NCI-H2107 (cell line): Measurements from ENCODE around the gene C3orf80.
"Not testable (repeated sequence)": the region's sequence is repeated elsewhere in the genome, so short reads cannot be mapped to it uniquely, and the experiment has no call there.

Source experiments
- DNase-seq: peaks from one replicate; lab custom pipeline; 2025; lab: John Stamatoyannopoulos, UW

The C3orf80 gene

DNA sequence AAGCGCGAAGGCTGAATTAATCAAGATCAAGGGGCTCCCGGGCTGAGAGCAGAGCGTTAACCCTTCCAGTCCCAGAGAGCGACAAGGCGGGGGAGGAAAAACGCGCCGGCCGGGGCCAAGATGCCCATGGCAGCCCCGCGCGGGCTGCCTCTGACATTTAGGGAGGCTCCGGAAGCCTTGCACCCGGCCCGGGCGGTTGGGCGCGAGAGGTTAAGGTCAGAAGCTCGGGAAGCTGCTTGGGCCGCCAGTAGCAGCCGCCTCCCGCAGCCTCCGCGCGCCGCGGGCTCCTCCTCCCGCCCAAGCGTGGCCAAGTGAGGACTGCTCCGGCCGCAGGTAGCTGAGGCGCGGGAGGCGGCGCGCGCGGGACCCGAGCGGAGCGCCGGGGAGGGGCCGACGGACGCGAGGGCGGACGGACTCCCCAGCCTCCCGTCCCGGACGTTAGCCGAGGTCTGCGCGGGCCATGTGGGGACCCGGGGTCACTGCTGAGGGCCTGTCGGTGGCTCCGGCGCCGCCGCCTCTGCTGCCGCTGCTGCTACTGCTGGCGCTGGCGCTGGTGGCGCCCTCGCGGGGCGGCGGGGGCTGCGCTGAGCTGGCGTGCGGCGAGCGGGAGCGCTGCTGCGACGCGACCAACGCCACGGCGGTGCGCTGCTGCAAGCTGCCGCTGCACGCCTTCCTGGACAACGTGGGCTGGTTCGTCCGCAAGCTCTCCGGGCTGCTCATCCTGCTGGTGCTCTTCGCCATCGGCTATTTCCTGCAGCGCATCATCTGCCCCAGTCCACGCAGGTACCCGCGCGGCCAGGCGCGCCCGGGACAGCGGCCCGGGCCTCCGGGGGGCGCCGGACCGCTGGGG is at the start of gene C3orf80:
Gene C3orf80 (plus strand): TSS at position 247 of the 850 bp plus-strand sequence. CDS start 214 bp downstream, at position 461.
- DNase-seq, result peak; percentile 71

DNA sequence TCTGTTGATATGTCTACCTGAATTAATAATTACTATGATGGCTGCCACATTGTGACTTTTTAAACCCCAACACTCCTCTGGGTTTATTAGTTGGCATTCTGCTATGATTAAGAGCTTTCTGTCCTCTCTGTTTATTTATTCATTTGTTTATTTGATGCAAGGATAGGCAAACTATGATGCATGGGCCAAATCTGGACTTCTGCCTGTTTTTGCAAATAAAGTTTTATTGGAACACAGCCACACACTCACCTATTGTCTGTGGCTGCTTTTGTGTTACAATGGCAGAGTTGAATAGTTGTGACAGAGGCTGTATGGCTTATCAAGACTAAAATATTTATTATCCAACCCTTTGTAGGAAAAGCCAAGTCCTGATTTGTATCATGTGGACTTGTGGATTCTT is 48.3 kb upstream of the C3orf80 start:
- DNase-seq, result no peak

DNA sequence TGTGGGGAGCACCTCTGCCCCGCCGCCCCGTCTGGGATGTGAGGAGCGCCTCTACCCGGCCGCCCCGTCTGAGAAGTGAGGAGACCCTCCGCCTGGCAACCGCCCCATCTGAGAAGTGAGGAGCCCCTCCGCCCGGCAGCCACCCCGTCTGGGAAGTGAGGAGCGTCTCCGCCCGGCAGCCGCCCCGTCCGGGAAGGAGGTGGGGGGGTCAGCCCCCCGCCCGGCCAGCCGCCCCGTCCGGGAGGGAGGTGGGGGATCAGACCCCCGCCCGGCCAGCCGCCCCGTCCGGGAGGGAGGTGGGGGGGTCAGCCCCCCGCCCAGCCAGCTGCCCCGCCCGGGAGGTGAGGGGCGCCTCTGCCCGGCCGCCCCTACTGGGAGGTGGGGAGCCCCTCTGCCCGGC is 46.6 kb upstream of the C3orf80 start:
- not testable (repeated sequence) for DNase-seq

DNA sequence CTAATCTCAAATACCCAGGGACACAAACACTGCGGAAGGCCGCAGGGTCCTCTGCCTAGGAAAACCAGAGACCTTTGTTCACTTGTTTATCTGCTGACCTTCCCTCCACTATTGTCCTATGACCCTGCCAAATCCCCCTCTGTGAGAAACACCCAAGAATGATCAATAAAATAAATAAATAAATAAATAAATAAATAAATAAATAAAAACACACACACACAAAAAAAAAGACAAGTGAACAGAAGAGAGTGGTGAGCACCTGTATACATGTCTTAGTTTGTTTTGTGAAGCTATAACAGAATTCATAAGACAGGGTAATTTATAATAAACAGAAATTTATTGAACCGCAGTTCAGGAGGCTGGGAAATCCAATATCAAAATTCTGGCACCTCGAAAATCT is 45.8 kb upstream of the C3orf80 start:
- not testable (repeated sequence) for DNase-seq

DNA sequence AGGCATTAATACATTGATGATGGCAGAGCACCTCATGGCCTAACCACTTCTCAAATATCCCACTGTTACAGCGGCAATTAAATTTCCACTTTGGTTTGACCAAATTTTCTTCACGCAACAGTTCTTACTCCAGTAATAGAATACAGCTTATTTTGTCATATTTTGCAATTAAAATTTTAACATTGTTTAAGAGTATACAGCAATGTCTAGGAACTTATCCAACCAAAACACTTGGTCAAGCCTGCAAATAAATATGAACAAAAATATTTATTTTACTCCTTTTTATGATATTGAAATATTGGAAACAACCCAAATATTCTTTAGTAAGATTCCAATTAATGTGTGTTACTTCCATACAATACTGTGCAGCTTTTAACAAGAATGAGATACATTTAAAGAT is 45.3 kb upstream of the C3orf80 start:
- no peak for DNase-seq

DNA sequence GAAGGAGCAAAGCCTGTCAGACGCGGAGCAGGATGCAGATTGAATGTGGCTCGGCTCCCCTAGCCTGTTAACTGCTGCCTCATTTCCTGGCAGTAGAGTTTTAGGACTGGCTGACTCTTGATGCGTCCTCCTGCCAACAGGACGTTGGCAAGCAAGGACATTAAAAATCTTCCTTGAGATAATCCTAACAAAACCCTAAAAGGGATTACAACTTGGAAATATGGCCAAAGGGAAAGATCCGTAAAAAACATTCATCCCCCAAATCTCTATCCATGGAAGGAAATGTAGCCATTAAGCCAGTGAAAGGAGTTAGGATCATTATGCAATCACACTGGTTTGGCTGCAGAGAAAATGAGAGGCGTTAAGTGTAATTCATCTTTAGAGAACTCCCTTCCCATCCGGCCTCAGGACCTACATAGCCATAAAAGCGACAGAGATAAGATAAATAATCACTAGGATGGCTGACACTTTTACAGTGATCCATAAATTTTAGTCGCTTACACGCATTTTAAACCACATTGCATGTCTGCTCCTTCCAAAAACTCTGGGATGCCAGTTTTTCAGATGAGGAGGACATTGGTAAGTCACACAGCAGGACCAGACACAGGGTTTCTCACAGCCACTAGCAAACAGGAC is 44.5 kb upstream of the C3orf80 start:
- no peak for DNase-seq

DNA sequence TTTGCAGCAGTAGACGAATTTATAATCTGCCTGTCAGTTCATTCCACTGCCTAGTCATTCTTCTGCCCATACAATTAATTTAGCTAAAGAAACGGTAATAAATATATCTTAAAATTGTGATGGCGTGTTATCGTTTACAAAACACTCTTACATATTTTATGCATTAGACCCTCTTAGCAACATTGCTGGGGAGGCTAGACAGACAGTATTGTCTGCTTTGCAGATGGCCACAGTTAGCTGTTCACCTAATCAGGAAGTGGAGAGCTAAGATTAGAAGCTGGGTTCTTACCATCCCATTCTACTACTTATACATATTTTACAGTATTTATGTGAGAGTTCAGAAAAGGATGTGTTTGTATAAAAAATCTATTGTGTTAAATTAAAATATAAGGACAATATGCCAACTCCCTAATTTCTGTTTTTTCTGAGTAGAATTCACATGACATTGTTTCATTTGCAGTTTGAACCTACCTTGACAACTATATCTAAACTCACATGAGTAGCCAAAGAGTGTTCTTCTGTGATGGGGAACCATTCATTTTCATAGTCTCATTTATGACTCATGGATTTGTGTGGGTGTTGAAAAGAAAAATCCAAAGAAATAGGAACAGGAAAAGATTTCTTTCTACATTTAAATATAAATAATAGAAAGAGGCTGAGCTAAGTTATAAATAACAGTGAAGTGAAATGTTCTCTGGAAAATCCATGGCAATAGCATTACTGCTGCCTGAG is 41.7 kb upstream of the C3orf80 start:
- no peak for DNase-seq

DNA sequence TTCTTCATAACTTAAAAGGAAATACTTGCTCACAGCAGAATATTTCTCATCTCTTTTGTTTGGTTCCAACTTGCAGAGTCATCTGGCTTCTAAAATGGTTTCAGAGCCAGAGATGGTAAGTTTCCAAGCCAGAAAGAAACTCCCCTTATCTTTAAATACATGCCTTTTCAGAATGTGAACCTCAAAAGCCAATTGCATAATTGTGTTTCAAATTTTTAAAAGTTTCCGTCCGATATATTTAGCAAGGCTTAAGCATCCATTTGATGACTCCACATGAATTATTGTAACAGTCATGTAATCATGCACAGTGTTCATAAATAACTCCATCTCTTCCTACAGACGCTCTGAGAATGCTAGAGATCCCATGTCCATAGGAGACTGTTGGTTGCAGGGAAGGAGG is 40.6 kb upstream of the C3orf80 start:
- DNase-seq, result no peak

DNA sequence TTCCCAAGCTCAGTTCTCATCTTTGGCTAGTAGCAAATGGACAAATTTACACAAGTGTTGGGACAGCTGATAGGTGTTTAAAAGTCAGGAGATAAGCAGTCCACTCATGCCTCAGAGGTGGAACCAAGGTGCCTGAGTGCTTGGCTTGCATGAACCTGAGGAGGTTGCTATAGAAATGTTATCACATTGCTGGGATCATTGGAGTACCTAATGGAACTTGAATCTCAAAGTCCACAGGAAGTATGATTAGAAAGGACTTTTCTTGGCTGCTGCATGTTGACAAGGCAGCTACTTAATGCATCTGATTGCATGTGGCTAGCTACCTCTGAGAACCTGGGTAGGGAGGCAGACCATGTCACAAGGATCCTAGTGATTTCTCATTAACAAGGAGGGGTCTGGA is 39.5 kb upstream of the C3orf80 start:
- no peak for DNase-seq

DNA sequence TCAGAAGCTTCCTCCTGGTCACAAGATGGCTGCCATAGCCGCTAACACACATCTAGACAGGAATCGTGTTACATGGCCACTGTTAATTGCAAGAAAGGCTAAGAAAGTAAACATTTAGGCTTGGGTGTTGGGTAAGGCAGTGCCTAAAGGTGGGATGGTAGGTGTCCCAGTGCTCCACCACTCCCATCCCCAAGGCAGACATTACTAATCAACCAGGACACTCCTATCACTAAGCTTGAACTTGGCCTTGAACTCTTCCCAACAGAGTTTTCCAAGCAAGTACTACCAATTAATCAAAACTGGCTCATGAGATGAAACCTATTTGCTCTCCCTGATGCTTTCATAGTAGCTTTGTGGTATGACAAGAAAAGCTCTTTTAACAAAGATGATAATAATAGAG is 37.9 kb upstream of the C3orf80 start:
- DNase-seq, result no peak

DNA sequence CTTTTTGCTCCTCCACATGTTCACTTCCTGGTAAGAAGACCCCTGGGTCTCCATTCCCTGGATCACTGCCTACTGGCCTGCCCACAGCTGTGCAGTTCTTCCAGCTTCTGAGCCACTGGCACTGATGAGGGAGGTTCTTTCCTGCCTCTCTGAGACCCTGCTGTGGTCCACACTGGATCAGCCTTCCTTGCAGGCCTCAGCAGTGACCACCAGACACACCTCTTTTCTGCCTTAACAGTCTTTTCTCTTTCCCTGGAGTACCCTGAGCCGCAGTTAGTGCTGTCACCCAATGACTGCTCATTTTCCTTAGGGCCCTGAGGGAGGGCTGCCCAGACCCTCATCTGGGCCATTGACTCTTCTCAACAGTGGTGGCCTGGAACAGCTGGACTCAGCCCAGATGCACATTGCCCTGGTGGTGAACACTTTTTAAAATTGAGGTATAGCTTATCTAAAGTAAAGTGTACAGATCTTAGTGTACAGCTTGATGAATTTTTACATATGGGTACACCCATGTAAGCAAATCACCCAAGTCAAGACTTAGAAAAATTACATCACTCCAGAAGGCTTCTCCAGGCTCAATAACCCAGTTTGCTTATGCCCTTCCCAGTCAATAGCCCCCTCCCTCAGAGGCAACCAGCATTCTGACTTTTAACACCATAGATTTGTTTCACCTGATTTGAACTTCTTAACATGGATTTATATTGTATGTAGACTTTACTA is 32.8 kb upstream of the C3orf80 start:
- DNase-seq, result no peak

DNA sequence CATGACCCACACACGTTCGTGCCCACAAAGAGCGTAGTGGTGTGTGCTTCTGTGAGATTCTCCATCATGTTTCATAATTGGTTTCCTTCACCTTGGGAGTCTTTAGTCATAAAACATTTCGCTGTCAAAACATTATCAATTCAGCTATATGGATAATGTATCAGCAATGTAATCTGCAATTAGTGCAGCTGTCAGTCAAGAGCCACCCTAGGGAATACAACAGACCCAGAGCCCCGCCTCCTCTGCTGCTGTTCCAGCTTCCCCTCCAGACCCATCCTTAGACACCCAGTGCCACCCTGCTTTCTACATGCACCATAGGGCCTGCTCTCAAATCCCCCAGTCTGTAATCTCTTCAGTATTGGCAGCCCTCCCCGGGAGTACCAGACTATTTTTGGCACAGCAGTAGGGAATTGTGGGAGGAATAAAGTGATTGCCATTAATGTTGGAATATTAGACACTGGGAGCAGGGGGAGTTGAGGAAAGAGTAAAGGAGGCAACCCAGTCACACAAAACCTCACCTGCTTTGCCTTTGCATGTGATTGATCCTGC is 31.5 kb upstream of the C3orf80 start:
- no peak for DNase-seq

DNA sequence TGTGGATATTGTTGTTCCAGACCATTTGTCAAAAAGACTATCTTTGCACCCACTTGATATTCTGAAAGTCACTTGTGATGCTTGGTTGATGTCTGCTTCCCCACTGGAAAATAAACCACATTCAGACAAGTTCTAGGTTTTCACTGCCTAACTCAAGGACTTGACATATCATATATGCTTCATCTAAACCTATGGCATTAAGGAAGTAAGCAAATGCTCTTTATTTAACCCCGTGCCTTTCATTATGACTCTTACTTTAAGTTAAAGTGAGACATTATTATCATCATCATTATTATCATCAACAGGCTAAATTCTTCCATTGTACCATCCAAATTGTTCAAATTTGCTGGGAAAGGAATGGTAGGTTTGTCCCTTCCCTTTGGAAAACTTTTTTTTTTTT is 30.8 kb upstream of the C3orf80 start:
- DNase-seq, result no peak

DNA sequence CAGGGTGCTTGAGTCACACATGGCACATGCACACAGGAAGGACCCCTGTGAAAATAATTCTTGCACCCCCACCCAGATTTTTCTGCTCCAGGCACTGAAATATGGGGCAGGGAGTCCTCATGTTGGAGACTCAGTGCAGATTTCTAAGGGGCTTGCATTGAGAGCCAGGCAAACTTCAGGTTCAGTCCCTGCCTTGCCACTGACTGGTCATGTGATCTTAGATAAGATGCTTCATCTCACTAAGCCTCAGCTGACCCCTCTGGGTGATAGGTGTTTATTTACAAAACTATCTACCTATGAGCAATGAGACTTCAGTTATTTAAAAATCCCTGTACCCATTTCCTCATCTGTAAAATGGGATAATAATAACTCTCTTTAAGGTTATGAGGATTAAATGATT is 30.1 kb upstream of the C3orf80 start:
- DNase-seq, result no peak

DNA sequence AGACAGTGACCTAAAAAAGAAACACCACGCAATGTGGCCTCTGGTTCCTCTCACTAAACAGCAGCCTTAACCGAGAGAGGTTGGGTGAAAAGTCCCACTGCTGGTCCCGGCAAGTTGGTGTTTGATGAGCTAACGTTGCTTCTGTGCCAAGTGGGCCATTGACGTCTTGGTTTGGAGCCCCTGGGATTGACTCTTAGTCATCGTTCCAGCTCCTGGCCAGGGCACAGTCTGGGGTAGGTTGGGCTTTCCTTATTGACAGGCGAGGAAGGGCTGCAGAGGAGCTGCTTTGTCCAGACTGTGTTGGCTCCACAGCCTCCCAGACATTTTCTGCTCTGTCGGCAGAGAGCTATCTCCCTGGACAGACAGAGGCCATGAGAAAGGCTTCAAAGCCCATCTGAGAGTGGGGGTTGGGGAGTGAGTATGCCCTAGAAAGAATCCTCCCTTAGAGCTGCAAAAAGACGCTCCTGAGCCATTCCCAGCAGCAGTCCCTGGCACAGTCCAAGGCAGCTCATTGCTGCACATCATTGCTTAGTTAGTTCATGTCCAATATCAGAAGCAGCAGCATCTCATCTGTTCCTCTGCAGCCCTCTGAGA is 28.6 kb upstream of the C3orf80 start:
- no peak for DNase-seq

DNA sequence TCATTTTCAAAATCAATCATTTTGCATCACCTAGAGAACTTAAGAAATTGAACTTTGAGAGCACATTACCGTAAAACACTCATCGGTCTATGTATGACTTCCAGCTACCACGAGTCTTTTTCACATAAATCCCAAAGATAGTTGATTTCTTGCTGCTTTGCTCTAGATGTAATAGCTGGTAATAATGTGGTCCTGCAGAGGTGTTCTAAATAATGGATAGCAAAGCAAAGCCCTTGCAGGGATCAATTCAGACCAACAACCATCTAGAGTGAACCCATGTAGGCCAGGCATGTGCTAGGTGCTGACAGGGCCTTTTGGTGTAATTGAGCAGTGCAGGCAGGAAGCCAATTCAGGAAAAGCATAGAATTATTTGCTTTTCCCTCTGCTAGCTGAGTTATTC is 26.1 kb upstream of the C3orf80 start:
- no peak for DNase-seq

DNA sequence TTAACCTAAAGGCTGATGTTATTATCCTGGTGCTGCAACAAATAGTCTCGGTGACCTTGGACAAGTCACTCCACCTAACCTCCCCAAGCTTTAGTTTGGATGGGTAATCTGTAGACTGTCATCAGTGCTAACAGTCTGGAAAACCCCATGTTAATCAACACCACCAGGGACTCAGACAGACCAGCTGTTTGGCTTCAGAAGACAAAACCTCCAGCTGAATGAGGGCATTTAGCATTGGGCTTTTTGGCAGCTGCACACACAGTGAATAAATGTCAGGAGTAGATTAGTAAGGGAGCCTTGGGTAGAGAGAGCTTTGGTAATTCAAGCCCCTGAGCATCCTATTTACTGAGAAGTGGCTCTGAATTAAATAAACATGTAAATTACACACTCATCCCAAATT is 24.9 kb upstream of the C3orf80 start:
- DNase-seq, result peak; percentile 84

DNA sequence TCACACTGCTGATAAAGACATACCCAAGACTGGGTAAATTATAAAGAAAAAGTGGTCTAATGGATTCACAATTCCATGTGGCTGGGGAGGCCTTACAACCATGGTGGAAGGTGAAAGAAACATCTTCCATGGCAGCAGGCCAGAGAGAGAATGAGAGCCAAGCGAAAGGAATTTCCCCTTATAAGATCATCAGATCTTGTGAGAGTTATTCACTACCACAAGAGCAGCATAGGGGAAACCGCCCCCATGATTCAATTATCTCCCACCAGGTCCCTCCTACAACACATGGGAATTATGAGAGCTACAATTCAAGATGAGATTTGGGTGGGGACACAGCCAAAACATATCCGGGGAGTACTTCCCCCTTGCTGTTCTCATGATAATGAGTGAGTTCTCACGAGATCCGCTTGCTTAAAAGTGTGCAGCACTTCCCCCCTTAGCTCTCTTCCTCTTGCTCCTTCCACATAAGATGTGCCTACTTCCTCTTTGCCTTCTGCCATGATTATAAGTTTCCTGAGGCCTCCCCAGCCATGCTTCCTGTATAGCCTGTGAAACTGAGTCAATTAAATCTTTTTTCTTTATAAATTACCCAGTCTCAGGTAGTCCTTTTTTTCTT is 20.7 kb upstream of the C3orf80 start:
- not testable (repeated sequence) for DNase-seq

DNA sequence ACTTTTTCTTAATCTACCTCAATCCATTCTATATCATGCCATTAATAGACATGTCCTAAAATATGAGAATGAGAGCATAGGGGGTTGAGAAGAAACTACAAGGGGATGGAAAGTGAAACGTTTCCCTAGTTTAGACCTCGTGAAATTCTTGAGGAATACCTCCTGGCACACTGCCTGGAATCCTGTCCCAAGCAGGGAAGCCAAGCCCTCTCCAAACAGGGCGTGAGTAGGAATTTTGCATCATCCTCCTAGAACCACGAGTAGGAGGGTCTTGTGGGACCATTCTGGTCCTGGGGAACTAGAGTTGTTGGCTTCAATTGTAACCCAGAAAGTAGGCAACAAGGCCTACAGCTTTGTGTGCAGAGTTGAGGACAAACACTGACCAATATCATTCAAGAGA is 19.6 kb upstream of the C3orf80 start:
- DNase-seq, result no peak

DNA sequence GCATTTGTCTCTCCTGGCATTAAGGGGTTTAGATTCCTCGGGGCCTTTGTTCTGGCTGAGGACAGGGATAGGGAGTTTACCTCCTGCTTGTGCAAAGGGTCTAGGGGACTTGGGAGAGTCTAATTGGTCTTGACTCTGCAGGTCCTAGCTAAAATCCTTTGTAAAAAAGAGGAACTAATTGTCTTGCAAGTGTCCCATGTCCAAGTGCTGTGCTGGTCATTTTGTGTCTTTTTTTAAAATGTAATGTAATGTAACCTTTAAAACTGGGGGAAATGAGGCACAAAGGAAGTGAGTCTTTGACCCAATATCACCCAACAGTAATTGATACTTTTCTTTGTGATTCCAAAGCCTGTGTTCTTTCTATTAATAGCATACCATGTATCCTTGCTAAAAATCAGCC is 14.9 kb upstream of the C3orf80 start:
- DNase-seq, result no peak

DNA sequence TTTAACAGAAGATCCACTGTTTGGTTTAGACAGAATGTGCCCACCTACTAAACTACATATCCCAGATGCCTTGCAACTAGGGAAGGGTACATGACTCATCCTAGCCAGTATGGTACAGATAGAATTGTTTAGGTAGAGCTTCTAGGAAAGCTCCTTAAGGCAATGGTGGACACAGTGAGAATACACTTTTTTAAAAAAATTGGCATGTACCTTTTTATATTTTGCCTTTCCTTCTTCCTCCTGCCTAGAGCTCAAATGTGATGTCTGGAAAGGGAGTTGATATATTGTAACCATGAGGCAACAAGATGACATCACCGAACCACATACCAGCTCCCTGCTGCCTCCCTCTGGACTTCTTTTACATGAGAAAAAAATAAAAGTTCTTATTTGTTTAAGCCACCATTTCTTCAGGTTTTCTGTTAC is 14.4 kb upstream of the C3orf80 start:
- no peak for DNase-seq
